BJ (cell line): ENCODE data around the gene GABRR1. TPM values are rescaled to one million over a fixed set of nuclear protein-coding genes. Genes with fewer than 3 reads are reported as not detected.

Experiments used
- CTCF ChIA-PET: fragments of 350-600 bp; formaldehyde crosslinking; extraction: SDS; loops from one replicate; lab custom pipeline; 2021; ENCODE audit warnings: antibody characterized with exemption, inconsistent platforms; lab: Yijun Ruan, JAX
- POLR2A ChIA-PET: fragments of 300-600 bp; sonication (Branson Sonifier 250); formaldehyde crosslinking; extraction: SDS; loops from one replicate; lab custom pipeline; 2021; ENCODE audit warnings: antibody characterized with exemption; lab: Charles Lee
- DNase-seq: peaks from one replicate; pipeline ENCODE4 v3.0.0-alpha.2; 2011; ENCODE audit warnings: low read depth
- H3K27me3 ChIP-seq: 2 replicates; pipeline ENCODE4 v1.6.0; 2011; ENCODE audit warnings: low read length; ENCODE audit not compliant: control insufficient read depth, insufficient read depth
- H3K36me3 ChIP-seq: 2 replicates; pipeline ENCODE4 v1.5.1; 2011; ENCODE audit warnings: low read length; ENCODE audit not compliant: control insufficient read depth, insufficient read depth
- H3K4me3 ChIP-seq: 2 replicates; pipeline ENCODE4 v1.5.1; 2011; ENCODE audit warnings: low read depth, mild to moderate bottlenecking, control low read depth, low read length
- polyA plus RNA-seq: library from polyadenylated mRNA; depleted of rRNA; stranded (reverse); fragments of >200 nt; gene quantifications from 2 replicates; pipeline ENCODE4 v1.2.3, GENCODE V29; 2011
- TF ChIP-seq, protein P1 (sequence below): IDR thresholded peaks from 2 replicates; pipeline ENCODE4 v1.5.1; 2011; ENCODE audit warnings: low read depth, mild to moderate bottlenecking, control low read depth, inconsistent platforms, low read length, moderate library complexity; ENCODE audit not compliant: insufficient read depth

GABRR1 gene
- polyA plus RNA-seq, 1 experiment: not detected

DNA sequence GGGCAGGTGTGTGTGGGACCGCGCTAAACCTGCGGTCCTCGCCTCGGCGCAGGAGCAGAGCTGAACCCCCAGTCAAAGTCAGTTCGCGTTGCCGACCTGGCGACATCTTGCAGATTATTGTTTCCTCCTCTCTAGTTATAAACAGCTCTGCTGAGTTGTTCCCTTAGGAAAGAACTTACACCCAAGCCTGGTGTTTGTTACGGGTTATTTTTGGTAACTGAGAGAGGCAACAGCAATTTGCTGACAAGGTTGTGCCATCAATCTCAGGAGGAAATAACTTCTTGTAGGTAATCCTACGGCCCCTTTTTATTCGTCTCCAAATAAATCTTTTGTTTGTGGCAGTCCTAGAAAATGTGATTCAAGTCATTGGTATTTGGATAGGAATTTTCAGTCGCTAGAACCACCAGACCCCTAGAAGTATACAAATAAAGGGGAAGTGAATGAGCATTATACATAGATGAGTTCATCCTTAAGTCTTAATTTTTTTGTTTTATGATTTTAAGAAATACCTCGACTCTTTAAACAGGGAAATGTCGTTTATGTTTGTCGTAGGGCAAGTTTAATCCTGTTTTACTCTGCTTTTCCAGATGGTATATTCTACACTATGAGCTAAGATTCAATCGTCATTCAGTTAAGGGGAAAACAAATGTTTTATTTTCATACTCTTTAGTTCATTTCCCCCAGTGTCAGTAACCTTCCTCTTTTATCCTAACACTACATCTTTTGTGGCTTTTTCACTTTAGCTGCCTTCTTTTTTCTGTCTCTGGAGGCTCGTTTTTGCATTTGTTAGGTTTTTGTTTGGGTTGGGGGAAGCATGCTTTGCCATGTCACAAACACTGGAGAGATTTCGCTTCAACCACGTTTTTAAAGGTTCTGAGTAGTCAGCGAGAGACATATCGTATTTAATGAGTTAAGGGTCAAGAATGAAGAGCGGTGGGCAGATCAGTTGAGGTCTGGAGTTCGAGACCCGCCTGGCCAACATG lies 70.1 kb downstream of the GABRR1 start:
- CTCF ChIA-PET: interaction anchor here (0.7 to 1.3 kb wide), 4 partner anchors 12 to 164 kb away, joined by 3 to 4 read pairs (median 3); no protein-coding TSS in a partner anchor
- POLR2A ChIA-PET: no interaction called here
- TF ChIP-seq, protein P1, sequence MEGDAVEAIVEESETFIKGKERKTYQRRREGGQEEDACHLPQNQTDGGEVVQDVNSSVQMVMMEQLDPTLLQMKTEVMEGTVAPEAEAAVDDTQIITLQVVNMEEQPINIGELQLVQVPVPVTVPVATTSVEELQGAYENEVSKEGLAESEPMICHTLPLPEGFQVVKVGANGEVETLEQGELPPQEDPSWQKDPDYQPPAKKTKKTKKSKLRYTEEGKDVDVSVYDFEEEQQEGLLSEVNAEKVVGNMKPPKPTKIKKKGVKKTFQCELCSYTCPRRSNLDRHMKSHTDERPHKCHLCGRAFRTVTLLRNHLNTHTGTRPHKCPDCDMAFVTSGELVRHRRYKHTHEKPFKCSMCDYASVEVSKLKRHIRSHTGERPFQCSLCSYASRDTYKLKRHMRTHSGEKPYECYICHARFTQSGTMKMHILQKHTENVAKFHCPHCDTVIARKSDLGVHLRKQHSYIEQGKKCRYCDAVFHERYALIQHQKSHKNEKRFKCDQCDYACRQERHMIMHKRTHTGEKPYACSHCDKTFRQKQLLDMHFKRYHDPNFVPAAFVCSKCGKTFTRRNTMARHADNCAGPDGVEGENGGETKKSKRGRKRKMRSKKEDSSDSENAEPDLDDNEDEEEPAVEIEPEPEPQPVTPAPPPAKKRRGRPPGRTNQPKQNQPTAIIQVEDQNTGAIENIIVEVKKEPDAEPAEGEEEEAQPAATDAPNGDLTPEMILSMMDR: no peak
- Histone ChIP-seq H3K36me3 (no peaks in the 10 kb centered on the region), H3K4me3 (peak overlapping the region; percentile 60), H3K27me3 (no peaks in the 10 kb centered on the region)
- DNase-seq: no peak

DNA sequence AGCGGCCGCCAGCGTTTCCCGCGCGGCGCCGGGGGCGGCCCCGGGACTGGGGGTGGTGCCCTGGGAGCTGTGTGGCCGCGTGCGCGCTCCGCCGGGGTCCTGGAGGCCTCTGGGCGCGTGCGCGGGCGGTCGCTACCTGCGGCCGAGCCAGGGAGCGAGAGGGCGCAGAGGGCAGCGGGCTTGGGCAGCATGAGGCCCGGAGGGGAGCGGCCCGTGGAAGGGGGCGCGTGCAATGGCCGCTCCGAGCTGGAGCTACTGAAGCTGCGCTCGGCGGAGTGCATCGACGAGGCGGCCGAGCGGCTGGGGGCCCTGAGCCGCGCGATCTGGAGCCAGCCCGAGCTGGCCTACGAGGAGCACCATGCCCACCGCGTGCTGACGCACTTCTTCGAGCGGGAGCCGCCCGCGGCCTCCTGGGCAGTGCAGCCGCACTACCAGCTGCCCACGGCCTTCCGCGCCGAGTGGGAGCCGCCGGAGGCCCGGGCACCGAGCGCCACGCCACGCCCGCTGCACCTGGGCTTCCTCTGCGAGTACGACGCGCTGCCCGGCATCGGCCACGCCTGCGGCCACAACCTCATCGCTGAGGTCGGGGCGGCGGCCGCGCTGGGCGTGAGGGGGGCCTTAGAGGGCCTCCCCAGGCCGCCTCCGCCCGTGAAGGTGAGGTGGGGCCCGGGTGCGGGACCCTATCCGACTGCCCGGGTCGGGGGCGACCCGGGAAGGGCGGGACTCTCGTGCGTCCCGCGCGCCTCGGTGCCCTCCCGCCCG lies 71.0 kb downstream of the GABRR1 start, which contains the start of gene PM20D2:
Gene PM20D2 (plus strand): TSS at position 100 of the 762 bp plus-strand sequence. CDS start 90 bp downstream, at position 190.
- Histone ChIP-seq H3K4me3 (peak within 1 kb of the TSS; percentile 60), H3K36me3 (no peaks in the 10 kb centered on the region), H3K27me3 (no peaks in the 10 kb centered on the region)
- ChIA-PET POLR2A (interaction anchor here (0.6 kb wide), 1 partner anchor 1574 kb away, joined by 3 read pairs; no protein-coding TSS in a partner anchor), CTCF (interaction anchor here (1.0 to 1.3 kb wide), 4 partner anchors 11 to 163 kb away, joined by 3 read pairs; no protein-coding TSS in a partner anchor)
- TF ChIP-seq, protein P1: no peak
- DNase-seq: no peak

DNA sequence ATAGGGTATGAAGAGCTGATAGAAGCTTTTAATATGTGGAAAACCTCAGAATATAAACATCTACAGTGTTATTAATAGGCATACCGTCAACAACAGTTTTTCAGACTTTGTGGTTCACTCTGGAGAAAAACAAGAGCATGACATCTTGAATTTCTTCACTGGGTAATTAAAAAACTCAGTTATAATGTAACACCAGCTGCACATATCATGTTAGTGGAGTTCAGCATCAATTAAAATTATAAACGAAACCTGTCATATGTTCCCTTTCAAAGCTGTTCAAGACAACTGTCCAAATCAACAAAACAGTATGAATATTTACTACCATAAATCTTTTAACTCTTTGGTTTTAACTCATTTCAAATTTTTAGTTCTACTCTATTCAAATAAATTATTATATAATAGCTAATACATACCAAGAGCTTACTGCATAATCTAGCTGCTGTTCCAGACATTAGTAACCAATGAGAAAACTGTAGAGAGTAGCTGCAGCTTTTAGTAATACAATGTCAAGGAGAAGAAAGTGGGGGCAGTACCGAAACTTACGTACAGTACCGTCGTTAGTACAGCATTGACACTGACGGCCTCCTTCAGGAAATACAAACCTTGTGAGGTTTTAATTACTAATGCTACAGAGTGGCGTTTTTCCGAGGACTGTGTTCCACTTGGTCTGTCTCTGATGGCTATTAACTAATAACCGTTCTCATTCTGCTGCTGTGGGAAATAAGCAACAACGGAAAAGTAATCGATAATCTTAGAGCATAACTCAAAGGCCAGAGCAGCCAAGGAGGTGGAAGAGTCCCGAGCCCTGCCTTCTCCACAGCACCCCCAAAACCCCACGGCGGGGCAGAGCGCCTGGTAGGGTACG lies 71.8 kb downstream of the GABRR1 start:
- TF ChIP-seq, protein P1: no peak
- peak overlapping the region; percentile 60 for H3K4me3 ChIP-seq
- ChIA-PET CTCF (interaction anchor here (1.0 to 1.3 kb wide), 3 partner anchors 10 to 162 kb away, joined by 3 read pairs; no protein-coding TSS in a partner anchor), POLR2A (interaction anchor here (0.6 kb wide), 1 partner anchor 1573 kb away, joined by 3 read pairs; no protein-coding TSS in a partner anchor)
- DNase-seq: no peak
- no peaks in the 10 kb centered on the region for H3K36me3 ChIP-seq
- H3K27me3 ChIP-seq: no peaks in the 10 kb centered on the region

DNA sequence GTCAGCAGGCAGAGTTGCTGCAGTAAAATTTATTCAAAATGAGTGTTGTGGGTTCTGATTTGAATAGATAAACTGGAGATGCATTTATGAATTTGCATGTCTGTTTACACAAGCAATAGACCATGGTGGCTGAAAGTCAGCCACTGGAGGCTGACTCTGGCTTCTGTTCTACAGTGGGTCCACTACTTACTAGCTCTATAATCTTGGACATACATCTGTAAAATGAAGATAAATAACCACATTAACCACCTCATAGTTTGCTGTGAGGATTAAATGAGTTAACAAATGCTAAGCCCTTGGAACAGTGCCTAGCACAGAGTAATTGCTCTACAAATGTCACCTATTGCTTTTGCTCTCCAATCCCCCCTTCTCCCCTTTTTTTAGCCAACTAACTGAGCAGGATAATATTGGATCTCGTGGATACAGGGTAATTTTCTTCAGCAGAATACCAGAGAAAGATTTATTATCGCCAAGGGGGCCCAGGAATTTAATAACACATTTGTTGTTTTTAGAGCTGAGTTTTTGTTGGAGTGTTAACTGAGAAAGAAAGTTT lies 72.7 kb downstream of the GABRR1 start:
- Histone ChIP-seq H3K27me3 (no peaks in the 10 kb centered on the region), H3K36me3 (no peaks in the 10 kb centered on the region), H3K4me3 (no peak overlapping the region)
- CTCF ChIA-PET: interaction anchor here (1.3 kb wide), 1 partner anchor 161 kb away, joined by 3 read pairs; no protein-coding TSS in a partner anchor
- POLR2A ChIA-PET: no interaction called here
- no peak for DNase-seq
- TF ChIP-seq, protein P1: no peak
